ENCODE measurements around the gene SLC38A2.
"Not testable (repeated sequence)": the region's sequence is repeated elsewhere in the genome, so short reads cannot be mapped to it uniquely, and the experiment has no call there.

- TF ChIP-seq CTCF, EP300 (IDR thresholded peaks at IDR 0.05): not testable (repeated sequence)
These were observed 47.5 kb downstream of the SLC38A2 start for GRCh38 chr12:46325075-46325474.
